ENCODE results near the gene ABCG4. TPM values are rescaled to one million over a fixed set of nuclear protein-coding genes. Genes with fewer than 3 reads are reported as not detected.

The ABCG4 gene
- total and polyA plus RNA-seq, 2 experiments from 2014 or later = 0.58 to 1.0 TPM

DNA sequence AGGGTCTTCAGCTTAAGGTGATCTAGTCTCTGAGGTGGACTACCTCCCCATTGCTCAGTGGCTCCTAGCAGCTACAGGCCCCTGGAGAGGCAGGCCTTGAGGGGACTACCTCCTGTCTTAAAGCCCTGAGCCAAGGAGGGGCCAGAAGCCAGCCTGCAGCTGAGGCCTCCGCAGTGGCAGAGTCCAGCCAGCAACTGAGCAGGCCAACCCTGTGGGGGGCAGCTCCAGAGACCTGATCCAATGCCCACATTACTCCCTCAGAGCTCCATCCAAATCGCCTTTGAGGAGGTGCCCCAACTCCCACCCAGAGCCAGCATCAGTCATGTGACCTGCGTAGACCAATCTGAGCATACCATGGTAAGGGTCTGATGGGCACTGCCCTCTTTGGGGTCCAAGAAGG is 39.0 kb upstream of the ABCG4 start:
- TF ChIP-seq, protein P1, sequence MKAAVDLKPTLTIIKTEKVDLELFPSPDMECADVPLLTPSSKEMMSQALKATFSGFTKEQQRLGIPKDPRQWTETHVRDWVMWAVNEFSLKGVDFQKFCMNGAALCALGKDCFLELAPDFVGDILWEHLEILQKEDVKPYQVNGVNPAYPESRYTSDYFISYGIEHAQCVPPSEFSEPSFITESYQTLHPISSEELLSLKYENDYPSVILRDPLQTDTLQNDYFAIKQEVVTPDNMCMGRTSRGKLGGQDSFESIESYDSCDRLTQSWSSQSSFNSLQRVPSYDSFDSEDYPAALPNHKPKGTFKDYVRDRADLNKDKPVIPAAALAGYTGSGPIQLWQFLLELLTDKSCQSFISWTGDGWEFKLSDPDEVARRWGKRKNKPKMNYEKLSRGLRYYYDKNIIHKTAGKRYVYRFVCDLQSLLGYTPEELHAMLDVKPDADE (IDR thresholded peaks at IDR 0.05) = no peak
- TF ChIP-seq, protein P2, sequence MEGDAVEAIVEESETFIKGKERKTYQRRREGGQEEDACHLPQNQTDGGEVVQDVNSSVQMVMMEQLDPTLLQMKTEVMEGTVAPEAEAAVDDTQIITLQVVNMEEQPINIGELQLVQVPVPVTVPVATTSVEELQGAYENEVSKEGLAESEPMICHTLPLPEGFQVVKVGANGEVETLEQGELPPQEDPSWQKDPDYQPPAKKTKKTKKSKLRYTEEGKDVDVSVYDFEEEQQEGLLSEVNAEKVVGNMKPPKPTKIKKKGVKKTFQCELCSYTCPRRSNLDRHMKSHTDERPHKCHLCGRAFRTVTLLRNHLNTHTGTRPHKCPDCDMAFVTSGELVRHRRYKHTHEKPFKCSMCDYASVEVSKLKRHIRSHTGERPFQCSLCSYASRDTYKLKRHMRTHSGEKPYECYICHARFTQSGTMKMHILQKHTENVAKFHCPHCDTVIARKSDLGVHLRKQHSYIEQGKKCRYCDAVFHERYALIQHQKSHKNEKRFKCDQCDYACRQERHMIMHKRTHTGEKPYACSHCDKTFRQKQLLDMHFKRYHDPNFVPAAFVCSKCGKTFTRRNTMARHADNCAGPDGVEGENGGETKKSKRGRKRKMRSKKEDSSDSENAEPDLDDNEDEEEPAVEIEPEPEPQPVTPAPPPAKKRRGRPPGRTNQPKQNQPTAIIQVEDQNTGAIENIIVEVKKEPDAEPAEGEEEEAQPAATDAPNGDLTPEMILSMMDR (conservative IDR thresholded peaks at IDR 0.05; ENCODE audit: low read depth in 2 of 2) = no peak
- H3K4me3 ChIP-seq = no peak overlapping the region
- H3K9me2 ChIP-seq (ENCODE audit: insufficient read depth) = no peaks in the 10 kb centered on the region
- DNase-seq (ENCODE audit: low spot score) (no peak), ATAC-seq (no peak)
- no peak overlapping the region for H3K27ac ChIP-seq (ENCODE audit: low read depth)
- no peaks in the 10 kb centered on the region for H3K36me3 ChIP-seq (ENCODE audit: insufficient read depth)
- Mint-ChIP-seq H3K27me3 (ENCODE audit: insufficient read depth, low read depth, poor library complexity) (peaks cover 21% of the 10 kb centered on the region), H3K4me3 (no peak overlapping the region; the same call in 2 of the 3 replicates), H3K4me1 (peaks cover 25% of the 10 kb centered on the region), H3K36me3 (ENCODE audit: low read depth) (no peaks in the 10 kb centered on the region; the same call in 2 of the 3 replicates), H3K9me3 (no peaks in the 10 kb centered on the region), H3K27ac (no peak overlapping the region)
- H3K4me2 ChIP-seq = no peak overlapping the region
- peaks cover 20% of the 10 kb centered on the region for H3K27me3 ChIP-seq (ENCODE audit: insufficient read depth)
- H3F3A ChIP-seq (replicated peaks; ENCODE audit: low read depth) = peaks cover 5% of the 10 kb centered on the region; the same call in 1 of the 2 replicates
- H2AFZ ChIP-seq = no peak overlapping the region
- no peaks in the 10 kb centered on the region for H4K20me1 ChIP-seq (replicated peaks; ENCODE audit: insufficient read depth)
- peaks cover 18% of the 10 kb centered on the region for H3K4me1 ChIP-seq (ENCODE audit: insufficient read depth)
- H3K79me2 ChIP-seq (replicated peaks; ENCODE audit: insufficient read depth) = no peaks in the 10 kb centered on the region

DNA sequence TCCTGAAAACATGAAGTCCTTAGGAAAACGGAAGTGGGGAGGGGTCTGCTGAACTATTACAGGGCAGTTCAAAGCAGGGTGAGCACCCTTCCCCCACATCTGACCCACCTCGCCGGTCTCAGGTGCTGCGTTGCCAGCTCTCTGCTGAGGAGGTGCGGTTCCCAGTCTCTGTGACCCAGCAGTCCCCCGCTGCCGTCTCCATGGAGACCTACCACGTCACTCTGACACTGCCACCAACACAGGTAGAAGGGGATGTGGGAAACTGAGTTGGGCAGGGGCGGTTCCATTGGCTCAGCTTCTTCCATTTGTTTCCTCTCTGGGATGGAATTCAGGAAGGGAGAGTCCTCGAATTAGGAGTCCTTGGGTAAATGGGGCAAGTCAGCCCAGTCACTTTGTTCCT is 38.4 kb upstream of the ABCG4 start:
- Mint-ChIP-seq H3K4me1 (peaks cover 25% of the 10 kb centered on the region), H3K36me3 (ENCODE audit: low read depth) (no peaks in the 10 kb centered on the region; the same call in 2 of the 3 replicates), H3K4me3 (no peak overlapping the region; the same call in 2 of the 3 replicates), H3K27ac (no peak overlapping the region), H3K9me3 (no peaks in the 10 kb centered on the region), H3K27me3 (ENCODE audit: insufficient read depth, low read depth, poor library complexity) (peaks cover 21% of the 10 kb centered on the region)
- ATAC-seq = no peak
- Histone ChIP-seq H3K4me3 (no peak overlapping the region), H3K9me2 (ENCODE audit: insufficient read depth) (no peaks in the 10 kb centered on the region), H2AFZ (no peak overlapping the region), H3K27me3 (ENCODE audit: insufficient read depth) (peaks cover 20% of the 10 kb centered on the region), H3K4me1 (ENCODE audit: insufficient read depth) (peaks cover 20% of the 10 kb centered on the region), H4K20me1 (replicated peaks; ENCODE audit: insufficient read depth) (no peaks in the 10 kb centered on the region), H3K36me3 (ENCODE audit: insufficient read depth) (no peaks in the 10 kb centered on the region), H3K4me2 (no peak overlapping the region), H3F3A (replicated peaks; ENCODE audit: low read depth) (peaks cover 5% of the 10 kb centered on the region; the same call in 1 of the 2 replicates), H3K79me2 (replicated peaks; ENCODE audit: insufficient read depth) (no peaks in the 10 kb centered on the region), H3K27ac (ENCODE audit: low read depth) (no peak overlapping the region)
- peak; percentile 34 for DNase-seq (ENCODE audit: low spot score)
- TF ChIP-seq POLR2AphosphoS5 (IDR thresholded peaks at IDR 0.05; ENCODE audit: low read depth) (no peak), NANOG (IDR thresholded peaks at IDR 0.05; ENCODE audit: borderline replicate concordance) (no peak), JUNB (IDR thresholded peaks at IDR 0.05; ENCODE audit: unreplicated experiment) (no peak), EZH2phosphoT487 (IDR thresholded peaks at IDR 0.05; ENCODE audit: unreplicated experiment) (no peak), ZNF331 (CRISPR knock-in tag; IDR thresholded peaks at IDR 0.05; ENCODE audit: low read depth) (no peak), STAT1 (IDR thresholded peaks at IDR 0.05; ENCODE audit: unreplicated experiment) (no peak), CREB1 (CRISPR knock-in tag; IDR thresholded peaks at IDR 0.05; ENCODE audit: low read depth) (no peak), ZNF114 (CRISPR knock-in tag; IDR thresholded peaks at IDR 0.05) (no peak)
- TF ChIP-seq, protein P3, sequence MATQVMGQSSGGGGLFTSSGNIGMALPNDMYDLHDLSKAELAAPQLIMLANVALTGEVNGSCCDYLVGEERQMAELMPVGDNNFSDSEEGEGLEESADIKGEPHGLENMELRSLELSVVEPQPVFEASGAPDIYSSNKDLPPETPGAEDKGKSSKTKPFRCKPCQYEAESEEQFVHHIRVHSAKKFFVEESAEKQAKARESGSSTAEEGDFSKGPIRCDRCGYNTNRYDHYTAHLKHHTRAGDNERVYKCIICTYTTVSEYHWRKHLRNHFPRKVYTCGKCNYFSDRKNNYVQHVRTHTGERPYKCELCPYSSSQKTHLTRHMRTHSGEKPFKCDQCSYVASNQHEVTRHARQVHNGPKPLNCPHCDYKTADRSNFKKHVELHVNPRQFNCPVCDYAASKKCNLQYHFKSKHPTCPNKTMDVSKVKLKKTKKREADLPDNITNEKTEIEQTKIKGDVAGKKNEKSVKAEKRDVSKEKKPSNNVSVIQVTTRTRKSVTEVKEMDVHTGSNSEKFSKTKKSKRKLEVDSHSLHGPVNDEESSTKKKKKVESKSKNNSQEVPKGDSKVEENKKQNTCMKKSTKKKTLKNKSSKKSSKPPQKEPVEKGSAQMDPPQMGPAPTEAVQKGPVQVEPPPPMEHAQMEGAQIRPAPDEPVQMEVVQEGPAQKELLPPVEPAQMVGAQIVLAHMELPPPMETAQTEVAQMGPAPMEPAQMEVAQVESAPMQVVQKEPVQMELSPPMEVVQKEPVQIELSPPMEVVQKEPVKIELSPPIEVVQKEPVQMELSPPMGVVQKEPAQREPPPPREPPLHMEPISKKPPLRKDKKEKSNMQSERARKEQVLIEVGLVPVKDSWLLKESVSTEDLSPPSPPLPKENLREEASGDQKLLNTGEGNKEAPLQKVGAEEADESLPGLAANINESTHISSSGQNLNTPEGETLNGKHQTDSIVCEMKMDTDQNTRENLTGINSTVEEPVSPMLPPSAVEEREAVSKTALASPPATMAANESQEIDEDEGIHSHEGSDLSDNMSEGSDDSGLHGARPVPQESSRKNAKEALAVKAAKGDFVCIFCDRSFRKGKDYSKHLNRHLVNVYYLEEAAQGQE (IDR thresholded peaks at IDR 0.05; ENCODE audit: unreplicated experiment) = no peak
- TF ChIP-seq, protein P1 (IDR thresholded peaks at IDR 0.05) = no peak
- TF ChIP-seq, protein P2 (conservative IDR thresholded peaks at IDR 0.05; ENCODE audit: low read depth in 2 of 2) = no peak

Data from GM23338 (cell line).